ENCODE results near the gene MCC. TPM values are rescaled to one million over a fixed set of nuclear protein-coding genes. Genes with fewer than 3 reads are reported as not detected.

MCC gene
- total RNA-seq, 1 experiment from 2014 or later, result 23.5 TPM

DNA sequence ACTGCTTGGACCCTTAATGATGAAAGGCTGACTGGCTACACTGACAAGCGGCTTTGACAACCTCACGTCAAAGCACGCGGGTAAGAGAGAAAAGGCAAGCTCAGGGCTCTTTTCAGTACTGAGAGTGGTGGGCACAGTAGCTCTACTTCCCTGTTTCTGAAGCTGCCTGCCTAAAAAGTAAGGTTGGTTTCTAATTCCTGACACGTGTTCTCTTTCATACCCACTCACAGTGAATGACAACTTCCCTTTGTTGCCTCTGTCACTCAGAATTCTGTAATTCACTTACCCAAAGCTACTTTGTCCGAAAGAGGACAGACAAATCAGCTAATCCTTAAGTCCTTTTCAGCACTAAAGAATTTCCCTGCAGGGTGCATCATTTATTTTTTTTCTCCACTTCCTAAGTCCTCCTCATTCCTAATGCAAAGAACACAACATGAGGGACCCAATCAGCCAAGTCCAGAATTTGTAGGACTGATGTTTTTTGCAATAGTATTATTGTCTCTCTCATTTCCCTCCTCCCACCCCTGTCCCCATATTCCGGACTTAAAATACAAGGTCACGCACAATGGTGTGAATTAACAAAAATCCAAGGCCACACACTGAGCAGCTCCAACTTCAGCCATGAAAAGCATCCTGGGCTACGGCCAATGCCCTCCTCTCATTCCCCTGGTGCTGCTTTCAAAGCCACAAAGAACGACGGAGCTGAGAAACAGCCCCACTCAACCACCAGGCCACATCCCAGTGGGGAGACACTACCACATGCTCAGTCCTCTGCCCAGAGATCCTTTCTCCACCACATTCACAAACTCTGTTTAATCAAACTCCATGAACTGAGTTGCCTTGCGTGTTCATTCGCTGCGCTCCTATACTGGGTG lies 274.5 kb downstream of the MCC start:
- no peak overlapping the region for H3K27ac Mint-ChIP-seq
- no peaks in the 10 kb centered on the region for H3K36me3 Mint-ChIP-seq
- no peak for DNase-seq (ENCODE audit: low spot score)
- no peaks in the 10 kb centered on the region for H3K9me3 Mint-ChIP-seq
- CTCF ChIA-PET, result interaction anchor here (0.8 kb wide), 1 partner anchor 218 kb away, joined by 5 read pairs; no protein-coding TSS in a partner anchor
- TF ChIP-seq ELF4 (CRISPR knock-in tag; IDR thresholded peaks at IDR 0.05; ENCODE audit: low read depth) (no peak), FOXJ3 (CRISPR knock-in tag; IDR thresholded peaks at IDR 0.05; ENCODE audit: borderline replicate concordance) (no peak), NFYB (CRISPR knock-in tag; conservative IDR thresholded peaks at IDR 0.05; ENCODE audit: low read depth) (no peak), TP53 (CRISPR knock-in tag; IDR thresholded peaks at IDR 0.05) (no peak), ESRRA (CRISPR knock-in tag; IDR thresholded peaks at IDR 0.05; ENCODE audit: borderline replicate concordance) (no peak)
- H3K4me1 Mint-ChIP-seq, result peaks cover 35% of the 10 kb centered on the region
- peak; percentile 21 for ATAC-seq
- POLR2A ChIA-PET, result interaction anchor here (0.6 kb wide), 1 partner anchor 59 kb away, joined by 3 read pairs; no protein-coding TSS in a partner anchor
- no peaks in the 10 kb centered on the region for H3K27me3 Mint-ChIP-seq (ENCODE audit: low read depth)
- H3K4me3 Mint-ChIP-seq, result no peak overlapping the region

DNA sequence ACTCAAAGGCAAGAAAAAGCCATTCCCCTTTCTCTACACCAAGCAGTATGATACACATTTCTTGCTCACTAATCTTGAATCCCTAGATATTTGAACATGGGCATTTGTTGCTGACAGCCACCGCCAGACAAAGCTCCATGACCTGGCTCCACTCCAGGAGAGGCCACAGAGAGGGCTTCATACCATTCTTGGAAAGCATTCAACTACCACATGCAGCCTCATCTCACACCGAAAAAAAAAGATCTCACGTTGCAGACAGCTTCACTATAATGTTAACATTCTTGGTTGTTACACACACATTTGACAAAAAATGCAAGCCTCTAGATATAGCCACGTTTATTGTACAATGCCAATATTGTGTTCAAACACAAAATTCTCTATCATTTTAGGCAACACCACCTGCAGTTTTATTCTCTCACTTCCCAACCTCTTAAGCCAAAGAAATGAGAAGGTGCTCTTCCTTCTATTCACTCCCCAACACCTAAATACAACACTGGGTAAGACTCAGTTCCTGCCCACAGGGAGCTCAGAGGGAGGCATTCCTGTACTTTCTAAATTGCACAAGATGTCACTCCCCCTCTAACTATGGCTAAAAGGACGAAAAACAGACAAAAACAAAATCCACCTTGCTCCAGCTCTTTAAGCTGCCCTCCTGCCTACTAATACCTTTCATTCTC lies 275.9 kb downstream of the MCC start:
- POLR2A ChIA-PET, result no interaction called here
- no peaks in the 10 kb centered on the region for H3K9me3 Mint-ChIP-seq
- DNase-seq (ENCODE audit: low spot score) (no peak), ATAC-seq (no peak)
- H3K27ac Mint-ChIP-seq, result no peak overlapping the region
- CTCF ChIA-PET, result no interaction called here
- peaks cover 27% of the 10 kb centered on the region for H3K4me1 Mint-ChIP-seq
- H3K36me3 Mint-ChIP-seq, result no peaks in the 10 kb centered on the region
- H3K27me3 Mint-ChIP-seq (ENCODE audit: low read depth), result no peaks in the 10 kb centered on the region
- no peak overlapping the region for H3K4me3 Mint-ChIP-seq
- TF ChIP-seq NR1H2 (CRISPR knock-in tag; IDR thresholded peaks at IDR 0.05), result no peak
- TF ChIP-seq, protein P1, sequence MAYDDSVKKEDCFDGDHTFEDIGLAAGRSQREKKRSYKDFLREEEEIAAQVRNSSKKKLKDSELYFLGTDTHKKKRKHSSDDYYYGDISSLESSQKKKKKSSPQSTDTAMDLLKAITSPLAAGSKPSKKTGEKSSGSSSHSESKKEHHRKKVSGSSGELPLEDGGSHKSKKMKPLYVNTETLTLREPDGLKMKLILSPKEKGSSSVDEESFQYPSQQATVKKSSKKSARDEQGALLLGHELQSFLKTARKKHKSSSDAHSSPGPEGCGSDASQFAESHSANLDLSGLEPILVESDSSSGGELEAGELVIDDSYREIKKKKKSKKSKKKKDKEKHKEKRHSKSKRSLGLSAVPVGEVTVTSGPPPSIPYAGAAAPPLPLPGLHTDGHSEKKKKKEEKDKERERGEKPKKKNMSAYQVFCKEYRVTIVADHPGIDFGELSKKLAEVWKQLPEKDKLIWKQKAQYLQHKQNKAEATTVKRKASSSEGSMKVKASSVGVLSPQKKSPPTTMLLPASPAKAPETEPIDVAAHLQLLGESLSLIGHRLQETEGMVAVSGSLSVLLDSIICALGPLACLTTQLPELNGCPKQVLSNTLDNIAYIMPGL (CRISPR knock-in tag; IDR thresholded peaks at IDR 0.05), result no peak
- TF ChIP-seq ZNF317 (CRISPR knock-in tag; IDR thresholded peaks at IDR 0.05; ENCODE audit: borderline replicate concordance, low read depth), result no peak
- no peak for TF ChIP-seq SP1 (CRISPR knock-in tag; conservative IDR thresholded peaks at IDR 0.05)
- TF ChIP-seq, protein P2, sequence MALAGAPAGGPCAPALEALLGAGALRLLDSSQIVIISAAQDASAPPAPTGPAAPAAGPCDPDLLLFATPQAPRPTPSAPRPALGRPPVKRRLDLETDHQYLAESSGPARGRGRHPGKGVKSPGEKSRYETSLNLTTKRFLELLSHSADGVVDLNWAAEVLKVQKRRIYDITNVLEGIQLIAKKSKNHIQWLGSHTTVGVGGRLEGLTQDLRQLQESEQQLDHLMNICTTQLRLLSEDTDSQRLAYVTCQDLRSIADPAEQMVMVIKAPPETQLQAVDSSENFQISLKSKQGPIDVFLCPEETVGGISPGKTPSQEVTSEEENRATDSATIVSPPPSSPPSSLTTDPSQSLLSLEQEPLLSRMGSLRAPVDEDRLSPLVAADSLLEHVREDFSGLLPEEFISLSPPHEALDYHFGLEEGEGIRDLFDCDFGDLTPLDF (CRISPR knock-in tag; IDR thresholded peaks at IDR 0.05), result no peak
- TF ChIP-seq, protein P3, sequence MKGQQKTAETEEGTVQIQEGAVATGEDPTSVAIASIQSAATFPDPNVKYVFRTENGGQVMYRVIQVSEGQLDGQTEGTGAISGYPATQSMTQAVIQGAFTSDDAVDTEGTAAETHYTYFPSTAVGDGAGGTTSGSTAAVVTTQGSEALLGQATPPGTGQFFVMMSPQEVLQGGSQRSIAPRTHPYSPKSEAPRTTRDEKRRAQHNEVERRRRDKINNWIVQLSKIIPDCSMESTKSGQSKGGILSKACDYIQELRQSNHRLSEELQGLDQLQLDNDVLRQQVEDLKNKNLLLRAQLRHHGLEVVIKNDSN (CRISPR knock-in tag; IDR thresholded peaks at IDR 0.05), result no peak
- no peak for TF ChIP-seq JUN (CRISPR knock-in tag; IDR thresholded peaks at IDR 0.05)
- no peak for TF ChIP-seq GABPB1 (CRISPR knock-in tag; IDR thresholded peaks at IDR 0.05)
- no peak for TF ChIP-seq NFYB (CRISPR knock-in tag; conservative IDR thresholded peaks at IDR 0.05; ENCODE audit: low read depth)
- TF ChIP-seq, protein P4, sequence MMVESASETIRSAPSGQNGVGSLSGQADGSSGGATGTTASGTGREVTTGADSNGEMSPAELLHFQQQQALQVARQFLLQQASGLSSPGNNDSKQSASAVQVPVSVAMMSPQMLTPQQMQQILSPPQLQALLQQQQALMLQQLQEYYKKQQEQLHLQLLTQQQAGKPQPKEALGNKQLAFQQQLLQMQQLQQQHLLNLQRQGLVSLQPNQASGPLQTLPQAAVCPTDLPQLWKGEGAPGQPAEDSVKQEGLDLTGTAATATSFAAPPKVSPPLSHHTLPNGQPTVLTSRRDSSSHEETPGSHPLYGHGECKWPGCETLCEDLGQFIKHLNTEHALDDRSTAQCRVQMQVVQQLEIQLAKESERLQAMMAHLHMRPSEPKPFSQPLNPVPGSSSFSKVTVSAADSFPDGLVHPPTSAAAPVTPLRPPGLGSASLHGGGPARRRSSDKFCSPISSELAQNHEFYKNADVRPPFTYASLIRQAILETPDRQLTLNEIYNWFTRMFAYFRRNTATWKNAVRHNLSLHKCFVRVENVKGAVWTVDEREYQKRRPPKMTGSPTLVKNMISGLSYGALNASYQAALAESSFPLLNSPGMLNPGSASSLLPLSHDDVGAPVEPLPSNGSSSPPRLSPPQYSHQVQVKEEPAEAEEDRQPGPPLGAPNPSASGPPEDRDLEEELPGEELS (CRISPR knock-in tag; IDR thresholded peaks at IDR 0.05), result no peak
- TF ChIP-seq, protein P5, sequence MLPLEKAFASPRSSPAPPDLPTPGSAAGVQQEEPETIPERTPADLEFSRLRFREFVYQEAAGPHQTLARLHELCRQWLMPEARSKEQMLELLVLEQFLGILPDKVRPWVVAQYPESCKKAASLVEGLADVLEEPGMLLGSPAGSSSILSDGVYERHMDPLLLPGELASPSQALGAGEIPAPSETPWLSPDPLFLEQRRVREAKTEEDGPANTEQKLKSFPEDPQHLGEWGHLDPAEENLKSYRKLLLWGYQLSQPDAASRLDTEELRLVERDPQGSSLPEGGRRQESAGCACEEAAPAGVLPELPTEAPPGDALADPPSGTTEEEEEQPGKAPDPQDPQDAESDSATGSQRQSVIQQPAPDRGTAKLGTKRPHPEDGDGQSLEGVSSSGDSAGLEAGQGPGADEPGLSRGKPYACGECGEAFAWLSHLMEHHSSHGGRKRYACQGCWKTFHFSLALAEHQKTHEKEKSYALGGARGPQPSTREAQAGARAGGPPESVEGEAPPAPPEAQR (CRISPR knock-in tag; IDR thresholded peaks at IDR 0.05), result no peak
- TF ChIP-seq ZNF416 (CRISPR knock-in tag; IDR thresholded peaks at IDR 0.05), result no peak
- TF ChIP-seq JAZF1 (CRISPR knock-in tag; IDR thresholded peaks at IDR 0.05), result no peak
- no peak for TF ChIP-seq GRHL2 (CRISPR knock-in tag; IDR thresholded peaks at IDR 0.05; ENCODE audit: insufficient replicate concordance, severe bottlenecking)
- TF ChIP-seq, protein P6, sequence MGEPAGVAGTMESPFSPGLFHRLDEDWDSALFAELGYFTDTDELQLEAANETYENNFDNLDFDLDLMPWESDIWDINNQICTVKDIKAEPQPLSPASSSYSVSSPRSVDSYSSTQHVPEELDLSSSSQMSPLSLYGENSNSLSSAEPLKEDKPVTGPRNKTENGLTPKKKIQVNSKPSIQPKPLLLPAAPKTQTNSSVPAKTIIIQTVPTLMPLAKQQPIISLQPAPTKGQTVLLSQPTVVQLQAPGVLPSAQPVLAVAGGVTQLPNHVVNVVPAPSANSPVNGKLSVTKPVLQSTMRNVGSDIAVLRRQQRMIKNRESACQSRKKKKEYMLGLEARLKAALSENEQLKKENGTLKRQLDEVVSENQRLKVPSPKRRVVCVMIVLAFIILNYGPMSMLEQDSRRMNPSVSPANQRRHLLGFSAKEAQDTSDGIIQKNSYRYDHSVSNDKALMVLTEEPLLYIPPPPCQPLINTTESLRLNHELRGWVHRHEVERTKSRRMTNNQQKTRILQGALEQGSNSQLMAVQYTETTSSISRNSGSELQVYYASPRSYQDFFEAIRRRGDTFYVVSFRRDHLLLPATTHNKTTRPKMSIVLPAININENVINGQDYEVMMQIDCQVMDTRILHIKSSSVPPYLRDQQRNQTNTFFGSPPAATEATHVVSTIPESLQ (CRISPR knock-in tag; IDR thresholded peaks at IDR 0.05), result no peak
- no peak for TF ChIP-seq OVOL2 (CRISPR knock-in tag; IDR thresholded peaks at IDR 0.05; ENCODE audit: borderline replicate concordance)
- no peak for TF ChIP-seq MYBL2 (CRISPR knock-in tag; IDR thresholded peaks at IDR 0.05)
- TF ChIP-seq, protein P7, sequence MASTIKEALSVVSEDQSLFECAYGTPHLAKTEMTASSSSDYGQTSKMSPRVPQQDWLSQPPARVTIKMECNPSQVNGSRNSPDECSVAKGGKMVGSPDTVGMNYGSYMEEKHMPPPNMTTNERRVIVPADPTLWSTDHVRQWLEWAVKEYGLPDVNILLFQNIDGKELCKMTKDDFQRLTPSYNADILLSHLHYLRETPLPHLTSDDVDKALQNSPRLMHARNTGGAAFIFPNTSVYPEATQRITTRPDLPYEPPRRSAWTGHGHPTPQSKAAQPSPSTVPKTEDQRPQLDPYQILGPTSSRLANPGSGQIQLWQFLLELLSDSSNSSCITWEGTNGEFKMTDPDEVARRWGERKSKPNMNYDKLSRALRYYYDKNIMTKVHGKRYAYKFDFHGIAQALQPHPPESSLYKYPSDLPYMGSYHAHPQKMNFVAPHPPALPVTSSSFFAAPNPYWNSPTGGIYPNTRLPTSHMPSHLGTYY (CRISPR knock-in tag; IDR thresholded peaks at IDR 0.05), result no peak
- TF ChIP-seq TEAD1 (CRISPR knock-in tag; IDR thresholded peaks at IDR 0.05), result no peak
